Measurements from ENCODE around the gene KCNG1. TPM values are rescaled to one million over a fixed set of nuclear protein-coding genes. Genes with fewer than 3 reads are reported as not detected.

The KCNG1 gene
- total and polyA plus RNA-seq, 4 donors, result 2.6 to 10.4 (median 7.7) TPM

DNA sequence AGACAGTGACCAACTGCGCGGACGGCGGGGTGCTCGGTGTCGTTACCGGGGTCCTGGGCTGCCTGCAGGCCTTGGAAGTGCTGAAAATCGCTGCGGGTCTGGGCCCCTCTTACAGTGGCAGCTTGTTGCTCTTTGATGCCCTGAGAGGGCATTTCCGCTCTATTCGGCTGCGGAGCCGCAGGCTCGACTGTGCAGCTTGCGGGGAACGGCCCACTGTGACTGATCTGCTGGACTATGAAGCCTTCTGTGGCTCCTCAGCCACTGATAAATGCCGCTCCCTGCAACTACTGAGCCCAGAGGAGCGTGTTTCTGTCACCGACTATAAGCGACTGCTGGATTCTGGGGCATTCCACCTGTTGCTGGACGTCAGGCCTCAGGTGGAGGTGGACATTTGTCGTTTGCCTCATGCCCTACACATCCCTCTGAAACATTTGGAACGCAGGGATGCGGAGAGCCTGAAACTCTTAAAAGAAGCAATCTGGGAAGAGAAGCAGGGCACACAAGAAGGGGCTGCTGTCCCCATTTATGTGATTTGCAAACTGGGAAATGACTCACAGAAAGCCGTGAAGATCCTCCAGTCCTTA, 63.3 kb downstream of the KCNG1 start:
- Histone ChIP-seq H3K4me1 (ENCODE audit: control insufficient read depth, insufficient read depth, low read length) (peaks cover 29% of the 10 kb centered on the region), H3K27me3 (ENCODE audit: control insufficient read depth, insufficient read depth, low read length) (no peaks in the 10 kb centered on the region), H3K4me3 (ENCODE audit: low read depth, low read length) (peak overlapping the region; percentile 98), H3K27ac (ENCODE audit: low read depth, low read length) (no peak overlapping the region), H3K9me3 (ENCODE audit: control insufficient read depth, insufficient read depth, low read length) (no peaks in the 10 kb centered on the region), H3K36me3 (ENCODE audit: control insufficient read depth, insufficient read depth, low read length) (peaks cover 8% of the 10 kb centered on the region)
- 57% methylated on average over 22 of the region's 25 CpGs for WGBS (ENCODE audit: insufficient coverage)
- DNase-seq (ENCODE audit: low read depth in 4 of 6, low spot score in 6 of 6), result no peak

DNA sequence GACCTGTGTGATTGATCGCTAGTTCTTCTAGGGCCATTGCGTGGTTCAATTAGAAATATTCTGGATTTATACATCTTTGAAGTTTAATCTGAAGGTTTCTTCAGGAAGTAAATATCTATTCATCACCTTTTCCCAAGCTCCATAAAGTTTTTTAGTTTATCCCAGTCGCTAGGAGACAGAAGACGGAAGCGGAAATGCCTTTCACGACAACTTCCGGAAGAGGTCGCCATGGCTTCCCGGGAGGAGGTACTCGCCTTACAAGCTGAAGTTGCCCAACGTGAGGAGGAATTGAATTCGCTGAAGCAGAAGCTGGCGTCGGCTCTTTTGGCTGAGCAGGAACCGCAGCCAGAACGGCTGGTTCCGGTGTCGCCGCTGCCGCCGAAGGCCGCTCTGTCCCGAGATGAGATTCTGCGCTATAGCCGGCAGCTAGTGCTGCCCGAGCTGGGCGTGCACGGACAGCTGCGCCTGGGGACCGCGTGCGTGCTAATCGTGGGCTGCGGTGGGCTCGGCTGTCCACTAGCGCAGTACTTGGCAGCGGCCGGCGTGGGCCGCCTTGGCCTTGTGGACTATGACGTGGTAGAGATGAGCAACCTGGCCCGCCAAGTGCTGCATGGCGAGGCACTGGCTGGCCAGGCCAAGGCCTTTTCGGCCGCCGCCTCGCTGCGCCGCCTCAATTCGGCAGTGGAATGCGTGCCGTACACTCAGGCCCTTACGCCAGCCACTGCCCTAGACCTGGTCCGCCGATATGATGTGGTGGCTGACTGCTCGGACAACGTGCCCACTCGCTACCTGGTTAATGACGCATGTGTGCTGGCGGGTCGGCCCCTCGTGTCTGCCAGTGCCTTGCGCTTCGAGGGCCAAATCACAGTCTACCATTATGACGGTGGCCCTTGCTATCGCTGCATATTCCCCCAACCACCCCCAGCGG, 64.0 kb downstream of the KCNG1 start, which contains the start of gene MOCS3:
TSS of gene MOCS3 (plus strand) at position 204 of the 928 bp plus-strand sequence. CDS start at position 229, 25 bp downstream.
- H3K36me3 ChIP-seq (ENCODE audit: control insufficient read depth, insufficient read depth, low read length), result peaks cover 8% of the 10 kb centered on the region
- no peaks in the 10 kb centered on the region for H3K9me3 ChIP-seq (ENCODE audit: control insufficient read depth, insufficient read depth, low read length)
- peak within 1 kb of the TSS; percentile 85 for H3K27ac ChIP-seq (ENCODE audit: low read depth, low read length)
- peaks cover 29% of the 10 kb centered on the region for H3K4me1 ChIP-seq (ENCODE audit: control insufficient read depth, insufficient read depth, low read length)
- peak; percentile 85 to 97 (median 90) for DNase-seq (ENCODE audit: low read depth in 4 of 6, low spot score in 6 of 6)
- H3K27me3 ChIP-seq (ENCODE audit: control insufficient read depth, insufficient read depth, low read length), result no peaks in the 10 kb centered on the region
- H3K4me3 ChIP-seq (ENCODE audit: low read depth, low read length), result peak within 1 kb of the TSS; percentile 98
- WGBS (ENCODE audit: insufficient coverage), result 2% methylated on average over 65 of the region's 67 CpGs

DNA sequence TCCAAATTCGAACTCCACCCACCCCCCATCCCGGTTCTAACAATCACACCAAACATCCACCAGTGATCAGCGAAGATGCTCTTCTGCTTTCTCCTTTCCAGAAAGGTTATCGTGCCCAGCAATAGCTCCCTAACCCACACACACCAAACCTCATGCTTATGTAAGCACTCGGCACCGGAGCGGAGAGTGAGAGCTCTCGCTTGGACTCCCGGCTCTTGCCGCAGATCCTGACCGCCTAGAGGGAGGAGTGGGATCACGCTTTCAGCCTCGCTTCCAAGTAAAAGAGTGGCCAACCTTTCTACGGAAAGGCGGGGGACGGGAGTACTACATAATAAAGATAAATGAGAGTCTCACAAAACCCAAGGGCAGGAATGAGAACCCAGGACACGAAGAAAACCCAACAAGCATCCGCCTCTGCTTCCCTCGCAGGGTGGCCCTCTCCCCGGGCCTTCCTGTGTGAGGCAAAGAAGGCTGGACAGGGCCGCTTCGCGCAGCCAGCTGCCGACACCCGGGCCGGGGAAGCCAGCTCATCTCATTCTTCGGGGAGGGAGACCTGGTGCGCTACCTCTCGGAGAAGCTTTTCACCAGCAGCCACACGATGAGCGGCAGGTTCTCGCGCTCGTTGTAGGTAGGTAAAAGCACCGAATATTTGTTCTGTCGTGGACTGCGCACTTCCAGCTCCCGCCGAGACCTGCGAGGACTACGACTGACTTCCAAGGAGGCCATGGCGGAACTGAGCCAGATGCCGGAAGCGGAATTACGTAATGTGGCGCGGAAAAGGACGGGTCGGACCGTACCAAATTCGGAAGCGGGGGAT, 64.9 kb downstream of the KCNG1 start, which contains the start of gene DPM1:
TSS of gene DPM1 (minus strand) at position 735 of the 817 bp plus-strand sequence. CDS start at position 726, 9 bp downstream.
- H3K27ac ChIP-seq (ENCODE audit: low read depth, low read length), result peak within 1 kb of the TSS; percentile 85
- H3K4me3 ChIP-seq (ENCODE audit: low read depth, low read length), result peak within 1 kb of the TSS; percentile 98
- H3K4me1 ChIP-seq (ENCODE audit: control insufficient read depth, insufficient read depth, low read length), result peaks cover 29% of the 10 kb centered on the region
- peaks cover 8% of the 10 kb centered on the region for H3K36me3 ChIP-seq (ENCODE audit: control insufficient read depth, insufficient read depth, low read length)
- under 1% methylated on average over 44 of the region's 52 CpGs for WGBS (ENCODE audit: insufficient coverage)
- no peak for DNase-seq (ENCODE audit: low read depth in 4 of 6, low spot score in 6 of 6)
- H3K9me3 ChIP-seq (ENCODE audit: control insufficient read depth, insufficient read depth, low read length), result no peaks in the 10 kb centered on the region
- H3K27me3 ChIP-seq (ENCODE audit: control insufficient read depth, insufficient read depth, low read length), result no peaks in the 10 kb centered on the region

DNA sequence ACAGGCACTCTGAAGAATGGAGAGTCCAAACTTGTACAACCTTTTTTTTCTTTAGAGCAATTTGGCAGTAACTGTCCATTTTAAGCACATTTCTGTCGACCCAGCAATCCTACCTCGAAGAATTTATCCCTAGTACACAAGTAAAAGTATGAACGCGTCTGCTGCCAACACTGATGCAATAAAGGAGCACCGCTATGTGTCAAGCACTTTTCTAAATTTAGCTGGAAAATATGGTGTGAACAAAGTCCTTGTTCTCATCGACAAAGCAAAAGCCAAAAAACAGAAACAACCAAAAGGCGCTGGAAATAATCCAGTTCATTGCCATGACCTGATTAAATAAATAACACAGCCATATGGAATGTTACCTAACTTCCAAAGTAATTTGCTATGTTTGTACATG, 65.6 kb downstream of the KCNG1 start:
- Histone ChIP-seq H3K4me1 (ENCODE audit: control insufficient read depth, insufficient read depth, low read length) (peaks cover 29% of the 10 kb centered on the region), H3K9me3 (ENCODE audit: control insufficient read depth, insufficient read depth, low read length) (no peaks in the 10 kb centered on the region), H3K27me3 (ENCODE audit: control insufficient read depth, insufficient read depth, low read length) (no peaks in the 10 kb centered on the region), H3K4me3 (ENCODE audit: low read depth, low read length) (peak overlapping the region; percentile 98), H3K27ac (ENCODE audit: low read depth, low read length) (no peak overlapping the region), H3K36me3 (ENCODE audit: control insufficient read depth, insufficient read depth, low read length) (peaks cover 5% of the 10 kb centered on the region)
- no peak for DNase-seq (ENCODE audit: low read depth in 4 of 6, low spot score in 6 of 6)
- WGBS (ENCODE audit: insufficient coverage), result 50% methylated on average over 2 of the region's 7 CpGs

DNA sequence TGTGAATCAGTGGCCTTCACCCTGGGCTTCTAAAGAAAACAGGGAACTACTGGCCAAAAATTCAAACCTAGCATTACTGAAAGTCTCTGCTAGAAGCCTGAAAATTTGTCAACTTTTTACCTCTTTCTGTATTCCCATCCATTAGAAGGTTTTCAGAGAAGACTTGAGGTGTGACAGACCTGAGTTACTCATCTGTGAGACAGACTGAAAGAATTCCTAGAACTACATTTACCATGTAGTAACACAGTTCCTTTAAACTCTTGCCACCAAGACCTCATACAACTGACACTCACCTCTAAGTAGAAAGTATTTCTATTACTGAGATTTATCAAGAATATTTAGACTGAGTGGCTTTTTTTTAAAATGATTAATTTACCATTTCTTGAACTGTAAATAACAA, 69.1 kb downstream of the KCNG1 start:
- H3K27me3 ChIP-seq (ENCODE audit: control insufficient read depth, insufficient read depth, low read length), result no peaks in the 10 kb centered on the region
- no peak for DNase-seq (ENCODE audit: low read depth in 4 of 6, low spot score in 6 of 6)
- no peaks in the 10 kb centered on the region for H3K9me3 ChIP-seq (ENCODE audit: control insufficient read depth, insufficient read depth, low read length)
- H3K4me3 ChIP-seq (ENCODE audit: low read depth, low read length), result no peak overlapping the region
- peaks cover 13% of the 10 kb centered on the region for H3K36me3 ChIP-seq (ENCODE audit: control insufficient read depth, insufficient read depth, low read length)
- no peak overlapping the region for H3K27ac ChIP-seq (ENCODE audit: low read depth, low read length)
- peaks cover 13% of the 10 kb centered on the region for H3K4me1 ChIP-seq (ENCODE audit: control insufficient read depth, insufficient read depth, low read length)

Other genes with a start within 250 kb of the KCNG1 start
- 10 to 100 TPM in 1 of 2 donors, 1 to 10 TPM in 1; 7.8 to 12.0 TPM for gene BCAS4, start 228.0 kb downstream of the KCNG1 start, total RNA-seq
- 10 to 100 TPM; 16.6 TPM for gene BCAS4, start 228.0 kb downstream of the KCNG1 start, polyA plus RNA-seq (ENCODE audit: insufficient read length in 2 of 2)
- gene ADNP, start 91.7 kb downstream of the KCNG1 start, total RNA-seq, result 10 to 100 TPM; 58.7 to 64.8 TPM
- 10 to 100 TPM; 88.4 to 93.3 TPM for gene ADNP, start 91.7 kb downstream of the KCNG1 start, polyA plus RNA-seq (ENCODE audit: insufficient read length in 2 of 2)
- gene DPM1, start 64.6 kb downstream of the KCNG1 start, total RNA-seq, result 10 to 100 TPM; 35.5 to 50.7 TPM
- gene DPM1, start 64.6 kb downstream of the KCNG1 start, polyA plus RNA-seq (ENCODE audit: insufficient read length in 2 of 2), result 10 to 100 TPM; 40.5 to 45.8 TPM
- 1 to 10 TPM; 5.1 to 5.5 TPM for gene MOCS3, start 64.3 kb downstream of the KCNG1 start, total RNA-seq
- 1 to 10 TPM; 4.3 to 5.8 TPM for gene MOCS3, start 64.3 kb downstream of the KCNG1 start, polyA plus RNA-seq (ENCODE audit: insufficient read length in 2 of 2)